HG03097 (cell line): ENCODE results near the gene CASKIN2.

Experiments
- ATAC-seq: cut with Tn5 transposase; IDR thresholded peaks from one replicate; pipeline ENCODE4 v1.9.1; 2021; ENCODE audit not compliant: unreplicated experiment, low FRiP score

The CASKIN2 gene

GRCh38 chr17:75507733-75508719, 7.3 kb downstream of the CASKIN2 start:
- ATAC-seq: no peak

DNA sequence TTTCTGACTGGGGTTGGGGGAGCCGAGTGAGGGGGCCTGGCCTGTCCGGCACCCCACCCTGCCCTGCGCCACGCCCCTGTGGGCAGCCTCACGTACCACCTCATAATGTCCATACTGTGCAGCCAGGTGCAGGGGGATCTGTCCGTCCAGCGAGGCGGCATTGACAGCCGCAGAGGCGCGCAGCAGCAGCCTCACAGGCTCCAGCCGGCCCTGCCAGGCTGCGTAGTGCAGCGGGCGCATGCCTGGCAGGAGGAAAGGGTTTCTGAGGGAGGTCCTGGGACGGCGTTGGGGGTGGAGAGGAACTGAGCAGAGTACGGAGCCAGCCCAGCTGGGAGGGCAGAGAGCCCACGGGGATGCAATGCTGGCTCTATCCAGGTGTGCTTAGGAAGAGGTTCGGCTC, 8.4 kb downstream of the CASKIN2 start:
- ATAC-seq: no peak

DNA sequence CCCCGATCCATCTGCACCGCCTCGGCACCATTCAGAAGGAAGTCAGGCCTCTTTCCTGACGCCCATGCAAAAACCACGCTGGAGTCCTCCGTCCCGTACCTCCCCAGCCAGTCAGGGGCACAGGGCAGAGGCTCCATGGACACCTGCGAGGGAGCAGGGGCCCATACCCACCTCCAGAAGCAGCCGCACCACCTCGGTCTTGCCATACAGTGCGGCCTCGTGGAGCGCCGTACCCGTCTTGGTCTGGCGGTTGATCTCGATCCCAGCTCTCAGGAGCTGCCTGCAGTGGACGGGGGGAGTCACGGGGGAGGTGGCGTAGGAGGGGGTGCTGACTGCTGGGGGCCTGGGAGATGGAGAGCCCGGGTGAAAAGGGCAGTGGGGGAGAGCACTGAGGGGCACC, 9.2 kb downstream of the CASKIN2 start:
- no peak for ATAC-seq

DNA sequence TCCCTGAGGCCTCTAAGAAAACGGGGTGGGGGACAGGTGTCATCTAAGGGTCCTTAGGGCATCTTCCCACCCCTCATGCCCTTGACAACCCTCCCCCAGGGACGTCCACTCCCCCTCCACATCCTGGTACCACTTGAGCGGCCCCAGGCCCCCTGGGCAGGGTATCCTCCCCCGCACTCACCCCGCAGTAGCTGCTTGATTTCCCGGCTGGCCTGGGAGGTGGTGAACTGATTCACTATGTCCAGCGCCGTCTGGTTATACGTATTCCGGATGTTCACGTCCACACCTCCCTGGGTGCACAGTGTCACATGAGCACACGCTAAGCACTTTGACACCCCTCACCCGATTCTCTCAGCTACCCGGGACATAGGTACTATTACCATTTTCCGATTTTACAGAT, 9.7 kb downstream of the CASKIN2 start:
- no peak for ATAC-seq

GRCh38 chr17:75505152-75505409, 10.3 kb downstream of the CASKIN2 start:
- ATAC-seq: no peak

- no peak for ATAC-seq
These were observed 10.8 kb downstream of the CASKIN2 start for GRCh38 chr17:75504347-75505151.

- no peak for ATAC-seq
These were observed 11.4 kb downstream of the CASKIN2 start for GRCh38 chr17:75503976-75504346.

DNA sequence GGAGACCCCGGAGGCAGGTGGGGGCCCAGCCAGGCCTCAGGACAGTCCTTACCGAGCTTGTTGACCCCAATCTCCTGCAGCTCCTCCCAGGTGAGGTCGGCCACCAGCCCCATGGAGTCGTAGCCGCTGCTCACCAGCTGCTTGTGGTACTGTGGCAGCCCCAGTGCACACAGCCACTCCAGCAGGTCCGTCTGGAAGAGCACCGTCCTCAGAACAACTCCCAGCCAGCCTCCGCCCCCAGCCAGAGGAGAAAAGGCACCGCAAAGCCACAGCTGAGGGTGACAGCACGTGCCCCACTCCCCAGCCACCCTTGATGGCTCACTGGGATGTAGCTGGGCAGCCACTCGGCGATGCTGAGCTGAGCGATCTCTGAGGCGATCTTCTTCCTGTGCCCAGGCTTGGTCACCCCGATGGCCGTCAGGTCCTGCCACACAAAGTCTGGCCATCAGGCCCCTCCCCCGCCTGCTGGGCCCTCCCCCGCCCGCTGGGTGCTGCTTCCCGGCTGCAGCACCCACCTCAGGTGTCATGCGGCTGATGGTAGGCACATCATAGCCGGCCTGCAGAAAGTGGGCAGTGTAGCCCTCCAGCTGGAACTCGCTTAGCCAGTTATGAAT, 11.9 kb downstream of the CASKIN2 start:
- no peak for ATAC-seq

GRCh38 chr17:75502721-75503329, 12.5 kb downstream of the CASKIN2 start:
- ATAC-seq: no peak

DNA sequence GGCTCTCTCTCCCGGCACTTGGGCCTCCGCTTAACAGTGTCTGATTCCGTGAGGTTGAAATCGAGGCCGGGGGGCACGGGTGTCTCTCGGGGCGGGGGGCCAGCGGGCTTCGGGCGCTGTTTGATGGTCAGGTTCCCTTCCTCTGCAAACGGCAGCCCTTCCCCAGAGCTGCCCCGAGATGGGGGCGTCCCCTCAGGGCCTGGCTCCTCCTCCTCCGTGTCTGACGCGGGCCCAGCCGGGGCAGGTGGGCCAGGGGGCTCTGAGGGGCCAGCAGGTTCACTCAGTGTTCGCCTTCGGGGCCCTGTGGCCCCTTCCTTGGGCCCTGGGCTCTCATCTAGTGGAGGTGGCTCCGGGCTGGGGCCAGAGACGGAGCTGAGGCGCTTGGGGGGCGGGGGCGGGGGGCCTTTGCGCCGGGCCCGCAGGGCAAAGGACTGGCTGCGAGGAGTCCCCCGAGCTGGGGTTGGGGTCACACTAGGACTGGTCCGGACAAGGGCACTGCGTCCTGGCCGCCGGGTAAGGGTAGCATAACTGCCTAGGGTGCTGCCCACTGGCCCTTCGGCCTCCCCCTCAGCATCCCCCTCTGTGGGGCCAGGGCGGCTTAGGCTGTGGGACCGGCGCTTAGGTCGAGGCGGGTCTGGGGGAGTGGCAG, 13.1 kb downstream of the CASKIN2 start:
- ATAC-seq: no peak

DNA sequence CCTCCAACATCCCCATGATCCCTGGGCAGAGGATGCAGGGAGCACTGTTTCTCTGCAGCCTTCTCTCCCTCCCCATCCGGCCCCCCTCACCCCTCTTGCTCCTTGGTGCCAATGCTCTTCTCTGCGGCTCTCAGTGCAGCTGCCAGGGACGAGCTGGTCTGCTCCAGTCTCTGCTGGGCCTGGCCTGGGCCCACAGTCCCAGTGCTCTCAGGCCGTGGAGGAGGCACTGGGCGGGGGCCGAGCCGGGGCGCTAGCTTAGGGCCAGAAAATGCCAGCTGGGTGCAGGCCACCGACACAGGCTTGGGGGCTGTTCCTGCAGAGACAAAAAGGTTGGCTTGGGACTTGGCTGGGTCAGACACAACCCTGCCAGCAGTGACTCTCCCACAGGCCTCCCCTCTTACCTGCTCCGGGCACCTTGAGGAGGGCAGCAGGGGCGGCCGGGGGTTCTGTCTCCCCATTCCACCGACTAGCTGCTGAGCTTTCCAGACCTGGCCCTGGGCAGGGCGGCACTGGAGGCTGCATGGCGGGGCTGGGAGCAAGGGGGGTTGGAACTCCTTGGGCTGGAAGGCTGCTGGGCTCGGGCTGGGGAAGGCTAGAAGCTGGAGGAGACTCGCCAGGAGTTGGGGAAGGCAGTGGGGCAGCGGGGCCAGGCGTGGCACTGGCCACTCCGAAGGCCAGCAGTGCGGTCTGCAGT, 13.8 kb downstream of the CASKIN2 start:
- no peak for ATAC-seq

GRCh38 chr17:75500419-75501216, 14.7 kb downstream of the CASKIN2 start:
- no peak for ATAC-seq

DNA sequence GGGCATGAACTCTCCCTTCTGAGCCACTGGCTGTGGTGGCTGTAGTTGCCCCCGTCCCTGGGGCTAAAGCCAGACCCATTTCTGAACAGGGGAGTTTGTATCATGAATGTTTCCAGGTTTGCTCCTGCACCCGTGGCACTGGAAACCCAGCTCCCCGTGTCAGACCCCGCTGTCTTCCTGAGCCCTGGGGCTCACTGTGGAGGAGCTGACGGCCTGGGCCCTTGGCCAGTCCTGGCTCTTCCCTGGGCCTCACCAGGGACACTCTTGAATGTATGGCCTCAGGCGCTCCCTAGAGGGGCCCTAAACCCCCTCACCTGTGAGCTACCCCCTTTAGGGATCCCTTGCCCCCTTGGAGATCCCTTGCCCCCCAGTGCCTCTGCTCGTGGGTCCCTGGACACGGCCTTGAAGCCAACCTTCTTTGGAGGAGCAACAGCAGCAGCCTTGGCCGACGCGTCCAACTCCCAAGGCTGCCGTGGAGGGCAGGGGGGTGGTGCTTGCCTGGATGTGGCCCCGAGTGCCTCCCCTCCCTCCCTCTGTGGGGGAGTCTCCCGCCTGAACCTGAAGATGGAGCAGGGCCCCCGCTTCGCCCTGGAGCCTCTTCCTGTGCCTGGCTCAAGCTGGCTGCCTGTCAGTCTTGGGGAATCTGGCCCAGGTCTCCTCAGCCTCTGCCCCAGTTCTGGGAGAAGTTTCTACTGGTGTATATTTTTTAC, 15.9 kb downstream of the CASKIN2 start:
- no peak for ATAC-seq

DNA sequence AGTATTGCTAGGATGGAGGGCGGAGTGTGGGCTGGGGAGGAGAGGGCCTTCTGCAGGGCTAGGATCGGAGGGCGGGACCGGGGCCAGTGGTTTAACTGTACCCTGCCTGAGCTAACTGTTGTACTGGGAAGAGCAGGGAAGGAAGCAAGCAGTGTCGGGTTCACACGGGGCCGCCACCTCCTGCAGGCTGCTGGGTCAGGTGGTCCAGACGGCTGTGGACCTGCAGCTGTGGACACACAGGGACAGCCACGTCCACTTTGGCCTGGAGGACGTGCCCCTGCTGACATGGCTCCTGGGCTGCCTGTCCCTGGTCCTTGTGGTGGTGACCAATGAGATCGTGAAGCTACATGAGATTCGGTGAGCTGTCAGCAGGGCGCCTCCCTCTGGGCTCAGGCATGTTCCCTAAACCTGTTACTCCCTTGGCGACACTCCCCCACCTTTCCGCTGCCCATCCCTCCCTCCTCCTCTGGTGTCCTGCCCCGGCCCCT, 16.6 kb downstream of the CASKIN2 start:
- no peak for ATAC-seq

DNA sequence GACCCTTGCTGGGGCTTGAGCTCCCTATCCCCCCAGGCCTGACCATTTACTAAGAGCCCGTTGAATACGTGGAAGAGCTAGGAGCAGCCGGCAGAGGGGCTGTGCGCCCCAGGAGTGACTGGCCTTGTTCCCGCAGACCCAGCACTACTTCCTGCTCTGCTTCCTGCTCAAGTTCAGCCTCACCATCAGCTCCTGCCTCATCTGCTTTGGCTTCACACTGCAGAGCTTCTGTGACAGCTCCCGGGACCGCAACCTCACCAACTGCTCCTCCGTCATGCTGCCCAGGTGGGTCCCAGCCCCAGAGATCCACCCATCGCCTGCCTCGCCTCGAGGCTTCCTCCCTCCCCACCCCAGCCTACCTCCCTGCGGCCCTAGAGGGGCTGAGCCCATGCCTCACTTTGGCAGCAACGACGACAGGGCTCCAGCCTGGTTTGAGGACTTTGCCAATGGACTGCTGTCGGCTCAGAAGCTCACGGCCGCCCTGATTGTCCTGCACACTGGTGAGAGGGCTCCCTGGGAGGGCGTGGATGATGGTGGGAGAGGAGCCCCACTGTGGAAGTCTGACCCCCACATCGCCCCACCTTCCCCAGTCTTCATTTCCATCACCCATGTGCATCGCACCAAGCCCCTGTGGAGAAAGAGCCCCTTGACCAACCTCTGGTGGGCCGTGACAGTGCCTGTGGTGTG, 17.2 kb downstream of the CASKIN2 start:
- no peak for ATAC-seq

DNA sequence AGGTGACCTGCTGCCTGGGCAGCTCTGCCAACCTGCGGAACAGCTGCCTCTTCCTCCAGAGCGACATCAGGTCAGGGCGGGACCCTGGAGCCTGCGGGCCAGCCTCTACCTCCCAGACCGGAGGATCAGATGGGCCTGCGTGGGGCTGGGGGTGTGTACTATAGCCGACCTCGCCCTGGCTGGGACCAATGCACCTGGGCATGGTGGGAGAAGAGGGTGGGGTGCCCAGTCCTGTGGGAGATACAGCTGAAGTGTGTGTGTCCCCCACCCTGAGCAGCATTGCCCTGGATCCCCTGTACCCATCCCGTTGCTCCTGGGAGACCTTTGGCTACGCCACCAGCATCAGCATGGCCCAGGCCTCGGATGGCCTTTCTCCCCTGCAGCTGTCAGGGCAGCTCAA, 19.3 kb downstream of the CASKIN2 start:
- no peak for ATAC-seq

DNA sequence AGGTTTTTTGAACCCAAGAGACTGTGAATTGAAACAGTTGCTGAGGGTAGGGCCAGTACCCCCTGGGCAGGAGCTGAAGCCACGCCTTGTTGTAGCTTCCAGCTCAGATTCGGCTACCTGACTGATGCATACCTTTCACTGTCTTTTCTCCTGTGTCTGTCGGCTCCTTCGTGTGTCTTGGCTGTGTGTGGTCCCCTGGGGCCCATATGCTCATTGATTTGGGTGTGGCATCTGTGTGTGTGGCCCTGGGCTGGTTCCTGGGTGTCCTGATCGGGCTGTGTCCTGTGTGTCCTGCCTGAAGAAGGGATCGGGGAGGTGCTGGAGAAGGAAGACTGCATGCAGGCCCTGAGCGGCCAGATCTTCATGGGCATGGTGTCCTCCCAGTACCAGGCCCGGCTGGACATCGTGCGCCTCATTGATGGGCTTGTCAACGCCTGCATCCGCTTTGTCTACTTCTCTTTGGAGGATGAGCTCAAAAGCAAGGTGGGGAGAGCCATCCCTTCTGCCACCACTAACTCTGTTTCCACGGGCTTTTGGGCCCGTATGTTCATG, 20.9 kb downstream of the CASKIN2 start:
- no peak for ATAC-seq
